G401.6 (cell line): ENCODE measurements around the gene MGST2.
"Not testable (repeated sequence)": the region's sequence is repeated elsewhere in the genome, so short reads cannot be mapped to it uniquely, and the experiment has no call there.

Experiments used
- FAIRE-seq: peaks from 2 replicates; lab custom pipeline; 2012; peaks lifted over from hg19 to GRCh38; lab: Jason Lieb, UNC

MGST2 gene

DNA sequence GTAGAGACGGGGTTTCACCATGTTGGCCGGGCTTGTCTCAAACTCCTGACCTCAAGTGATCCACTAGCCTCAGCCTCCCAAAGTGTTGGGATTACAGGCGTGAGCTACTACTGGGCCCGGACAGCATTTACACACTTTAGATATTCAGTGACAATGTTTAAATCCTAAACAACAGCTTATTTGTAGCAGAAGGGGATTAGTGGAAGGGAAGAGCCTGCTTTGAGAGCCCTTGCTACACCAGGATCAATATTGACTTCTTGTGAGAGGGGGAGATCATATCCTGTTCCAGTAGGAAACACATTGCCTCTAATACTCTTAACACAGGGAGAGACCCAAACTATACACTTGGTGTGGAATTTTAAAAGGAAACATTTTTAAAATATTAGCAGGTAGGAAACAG lies 7.1 kb downstream of the MGST2 start:
- no peak for FAIRE-seq

GRCh38 chr4:139674875-139675550 lies 9.4 kb downstream of the MGST2 start:
- no peak for FAIRE-seq

DNA sequence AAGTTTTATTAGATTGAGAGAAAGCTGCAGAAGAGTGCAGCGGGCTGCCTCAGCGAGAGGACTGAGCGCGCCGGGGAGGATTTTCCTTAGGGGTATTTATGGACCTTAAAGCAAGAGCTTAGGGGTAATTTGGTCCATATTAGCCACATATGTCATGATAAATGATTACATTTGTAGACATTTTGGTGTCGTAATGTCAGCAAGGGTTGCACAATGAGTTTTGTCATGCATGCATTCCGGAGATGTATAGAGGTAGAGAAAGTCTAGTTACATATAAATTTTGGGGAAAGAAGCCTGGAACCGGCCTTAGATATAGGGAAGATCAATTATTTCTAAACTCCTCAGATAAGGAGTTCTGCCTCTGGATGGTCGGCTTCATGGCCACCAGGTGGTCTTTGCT lies 10.0 kb downstream of the MGST2 start:
- FAIRE-seq = no peak

GRCh38 chr4:139676365-139676764 lies 10.7 kb downstream of the MGST2 start:
- FAIRE-seq = no peak

DNA sequence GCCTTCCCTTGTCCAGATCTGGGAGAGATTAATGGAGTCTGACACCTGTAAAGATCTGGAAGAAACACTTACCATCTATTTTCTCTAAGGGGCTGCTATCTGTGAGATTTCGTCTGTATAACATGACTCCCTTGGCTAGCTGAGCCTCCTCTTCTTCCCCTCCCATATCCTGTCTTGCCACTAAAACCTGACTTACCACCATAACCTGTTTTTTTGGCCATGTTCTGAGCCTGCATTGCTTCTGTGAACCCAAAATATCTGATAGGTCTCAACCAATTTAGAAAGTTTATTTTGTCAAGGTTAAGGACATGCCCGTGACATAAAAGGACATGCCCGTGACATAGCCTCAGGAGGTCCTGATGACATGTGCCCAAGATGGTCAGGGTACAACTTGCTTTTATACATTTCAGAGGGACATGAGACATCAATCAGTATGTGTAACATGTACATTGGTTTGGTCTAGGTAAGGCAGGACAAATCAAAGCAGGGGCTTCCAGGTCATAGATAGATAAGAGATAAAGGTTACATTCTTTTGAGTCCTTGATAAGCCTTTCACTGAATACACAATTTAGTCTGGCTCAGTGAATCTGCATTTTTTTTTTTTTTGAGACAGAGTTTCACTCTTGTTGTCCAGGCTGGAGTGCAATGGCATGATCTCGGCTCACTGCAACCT lies 11.4 kb downstream of the MGST2 start:
- no peak for FAIRE-seq

DNA sequence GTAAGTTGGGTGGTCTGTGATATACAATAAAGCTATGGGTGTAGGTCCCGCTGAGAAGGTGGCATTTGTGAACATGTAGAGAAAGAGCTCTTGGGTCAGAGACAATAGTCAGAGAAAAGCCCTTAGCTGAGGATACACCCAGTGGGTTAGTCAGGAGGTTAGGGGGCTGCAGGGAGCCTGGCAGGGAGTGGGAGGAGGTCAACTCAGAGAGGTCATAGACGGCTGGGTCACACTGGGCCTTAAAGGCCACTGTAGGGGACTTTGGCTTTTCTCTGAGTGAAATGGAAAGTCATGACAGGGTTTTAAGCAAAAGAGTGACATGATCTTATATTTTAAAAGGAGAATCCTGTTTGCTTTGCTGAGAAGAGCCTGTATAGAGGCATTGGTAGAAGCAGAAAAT lies 16.7 kb downstream of the MGST2 start:
- FAIRE-seq = no peak

- no peak for FAIRE-seq
Observed at GRCh38 chr4:139682741-139683151, 17.1 kb downstream of the MGST2 start.

- no peak for FAIRE-seq
Observed at GRCh38 chr4:139684351-139684750, 18.7 kb downstream of the MGST2 start.

DNA sequence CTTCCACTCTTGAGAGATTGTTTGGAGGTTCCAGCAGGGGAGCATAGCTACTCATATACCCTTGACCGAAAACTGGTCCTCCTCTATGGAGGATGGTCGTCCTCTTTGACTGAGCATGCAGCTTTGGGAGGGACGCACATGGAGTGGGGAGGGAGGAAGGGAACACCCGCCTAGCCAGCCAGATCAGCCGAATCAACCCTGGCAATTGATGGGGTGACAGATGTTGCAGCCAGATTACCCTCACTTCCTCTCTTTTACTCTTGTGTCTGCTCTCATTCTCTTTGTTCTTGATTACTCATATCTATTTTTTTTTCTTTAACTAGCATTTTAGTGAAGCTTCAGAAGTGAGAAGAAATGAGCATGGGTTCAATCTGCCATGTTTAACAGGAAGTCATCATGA lies 19.6 kb downstream of the MGST2 start:
- FAIRE-seq = no peak

DNA sequence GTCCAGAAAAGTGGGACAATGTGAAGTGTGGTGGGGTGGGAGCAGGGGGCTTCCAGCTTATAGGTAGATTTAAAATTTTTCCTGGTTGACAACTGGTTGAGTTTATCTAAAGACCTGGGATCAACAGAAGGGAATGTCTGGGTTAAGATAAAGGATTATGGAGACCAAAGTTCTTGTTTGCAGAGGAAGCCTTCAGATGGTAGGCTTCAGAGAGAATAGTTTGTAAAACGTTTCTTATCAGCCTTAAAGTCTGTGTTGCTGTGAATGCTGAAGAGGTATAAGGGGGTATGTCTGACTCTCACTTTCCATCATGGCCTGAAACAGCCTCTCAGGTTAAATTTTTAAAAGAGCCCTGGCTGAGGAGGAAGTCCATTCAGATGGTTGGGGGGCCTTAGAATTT lies 20.5 kb downstream of the MGST2 start:
- no peak for FAIRE-seq

DNA sequence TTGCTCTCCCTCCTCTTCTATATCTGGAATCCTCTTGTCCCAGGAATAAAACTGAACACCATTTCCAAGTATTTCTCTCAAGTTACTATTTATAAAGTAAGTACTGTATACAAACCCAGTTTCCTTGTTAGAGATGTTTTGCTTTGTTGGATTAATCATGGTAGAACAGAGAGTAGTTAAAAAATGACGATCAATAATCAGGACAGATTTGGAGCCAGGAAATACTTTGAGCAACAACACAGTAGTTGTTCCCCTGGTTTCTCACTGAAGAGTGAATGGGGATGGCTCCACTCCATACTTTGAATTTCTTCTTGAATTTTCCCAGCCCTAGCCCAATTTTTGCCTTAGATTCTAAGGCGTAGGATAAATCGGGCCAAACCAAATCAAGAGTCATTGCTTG lies 21.4 kb downstream of the MGST2 start:
- no peak for FAIRE-seq

- FAIRE-seq = no peak
Observed at GRCh38 chr4:139689093-139689722, 23.6 kb downstream of the MGST2 start.

DNA sequence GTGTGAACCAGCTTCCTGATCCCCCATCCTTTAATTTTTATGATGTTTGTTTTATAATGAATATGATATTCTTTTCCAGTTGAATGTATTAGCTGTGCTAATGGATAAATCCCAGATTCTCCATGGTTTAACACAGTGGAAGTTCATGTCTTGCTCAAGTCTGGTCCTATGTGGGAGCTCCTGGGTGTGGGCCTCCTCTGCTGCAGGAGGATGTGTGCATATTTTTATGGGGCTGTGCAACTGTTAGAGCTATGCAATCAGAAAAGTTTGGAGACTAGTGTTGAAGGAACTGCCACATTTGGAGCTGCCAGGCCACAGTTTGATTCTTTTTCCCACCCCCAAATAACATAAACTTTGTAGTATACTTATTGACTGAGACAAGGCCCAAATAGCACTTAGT lies 24.8 kb downstream of the MGST2 start:
- FAIRE-seq = no peak

- no peak for FAIRE-seq
Observed at GRCh38 chr4:139692309-139693012, 26.8 kb downstream of the MGST2 start.

DNA sequence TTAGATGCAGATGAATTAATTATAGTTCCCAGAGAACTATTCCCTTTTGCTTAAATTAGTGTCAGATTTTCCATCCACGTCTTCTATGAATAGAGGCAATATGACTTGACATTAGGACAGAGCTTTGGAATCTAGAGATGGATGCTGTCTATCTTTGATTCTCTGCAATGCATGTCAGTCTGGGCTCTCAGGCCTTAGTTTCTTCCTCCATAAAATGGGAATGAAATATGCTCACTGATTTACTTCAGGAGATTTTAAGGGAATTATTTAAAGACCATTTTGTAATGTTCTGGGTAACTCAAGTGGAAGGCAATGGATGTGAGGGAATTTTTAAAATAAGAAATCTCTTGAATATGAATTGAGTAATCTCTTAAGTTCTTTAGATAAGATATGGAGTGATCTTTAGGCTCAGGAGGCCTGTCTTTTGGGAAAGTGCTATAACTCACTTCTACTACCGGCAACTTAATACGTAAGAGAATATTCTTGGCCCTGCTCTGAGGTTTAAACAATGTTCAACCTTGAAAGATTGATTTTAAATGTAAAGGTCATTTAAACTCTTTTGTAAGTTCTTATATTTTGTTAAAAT lies 29.0 kb downstream of the MGST2 start:
- no peak for FAIRE-seq

DNA sequence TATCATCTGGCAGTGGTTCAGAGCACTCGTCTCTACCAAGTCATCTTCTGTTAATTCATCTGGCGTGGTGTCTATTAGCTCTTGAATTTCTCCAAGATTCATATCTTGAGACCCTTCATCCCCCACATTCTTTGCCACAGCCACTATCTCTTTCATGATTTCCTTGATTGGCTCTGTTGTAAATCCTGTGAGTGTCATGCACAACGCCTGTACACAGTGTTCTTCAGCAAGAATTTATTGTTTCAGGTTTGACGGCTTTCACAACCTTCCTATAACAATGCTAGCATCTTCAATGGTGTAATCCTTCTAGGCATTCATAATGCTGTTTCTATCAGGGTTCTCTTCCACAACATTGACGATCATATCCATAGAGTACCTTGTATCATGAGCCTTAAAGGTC lies 30.9 kb downstream of the MGST2 start:
- no peak for FAIRE-seq

GRCh38 chr4:139698167-139698925 lies 32.7 kb downstream of the MGST2 start:
- FAIRE-seq = not testable (repeated sequence)

DNA sequence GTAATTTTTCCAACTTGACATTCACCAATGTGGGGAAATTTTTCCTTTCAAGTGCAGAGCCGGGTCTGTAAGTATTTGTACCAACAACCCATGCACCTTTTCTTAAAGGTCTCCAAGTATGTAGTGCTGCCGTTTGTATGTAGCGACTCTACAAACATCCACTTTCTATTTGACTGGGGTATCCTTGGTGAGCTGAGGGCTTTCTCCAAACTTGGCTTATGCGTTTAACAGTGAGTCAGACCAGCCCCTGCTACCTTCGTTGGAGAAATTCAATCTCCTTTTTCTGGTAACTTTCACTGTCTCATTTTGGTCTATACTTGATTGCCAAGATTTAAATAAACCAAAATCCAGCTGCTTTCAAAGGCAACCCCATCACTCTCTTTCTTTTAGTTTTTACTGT lies 34.9 kb downstream of the MGST2 start:
- no peak for FAIRE-seq

GRCh38 chr4:139704915-139705485 lies 39.4 kb downstream of the MGST2 start:
- FAIRE-seq = no peak

DNA sequence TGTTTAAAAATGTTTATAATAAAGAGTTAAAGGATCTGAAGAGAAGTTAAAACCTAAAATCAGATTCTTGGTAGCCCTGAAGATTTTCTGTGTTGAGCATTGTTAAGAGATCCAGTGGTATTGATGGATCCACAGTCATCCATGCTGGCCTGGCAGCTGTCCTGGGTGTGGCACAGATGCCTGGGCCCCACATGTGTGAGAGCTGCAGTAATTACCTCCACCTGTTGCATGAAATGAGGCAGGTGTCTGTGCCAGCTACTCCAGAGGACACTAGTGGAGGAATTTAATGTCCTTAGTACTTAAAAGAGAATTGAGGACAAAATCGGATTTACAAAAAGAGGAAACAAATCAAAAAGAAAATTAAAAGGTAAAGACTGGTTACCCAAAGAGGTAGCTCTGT lies 44.0 kb downstream of the MGST2 start:
- FAIRE-seq = no peak

DNA sequence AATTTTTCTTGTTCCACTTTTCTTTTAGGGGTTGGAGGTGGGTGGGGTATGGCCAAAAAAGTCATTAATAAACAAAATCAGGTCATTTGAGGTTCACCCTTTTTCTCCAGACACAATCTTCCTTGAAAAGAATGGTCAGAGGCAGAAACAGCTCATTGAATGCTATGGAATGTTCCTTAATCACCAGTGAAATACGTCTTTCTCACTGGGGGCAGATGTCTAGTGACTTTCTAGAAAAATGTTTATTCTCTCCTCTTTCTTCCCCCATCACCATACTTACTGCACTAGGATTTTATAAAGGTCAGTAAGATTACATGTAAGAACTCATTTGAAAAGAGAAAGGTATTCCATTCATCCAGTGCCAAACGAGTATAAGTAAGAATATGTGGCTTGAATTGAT lies 44.5 kb downstream of the MGST2 start:
- FAIRE-seq = no peak

DNA sequence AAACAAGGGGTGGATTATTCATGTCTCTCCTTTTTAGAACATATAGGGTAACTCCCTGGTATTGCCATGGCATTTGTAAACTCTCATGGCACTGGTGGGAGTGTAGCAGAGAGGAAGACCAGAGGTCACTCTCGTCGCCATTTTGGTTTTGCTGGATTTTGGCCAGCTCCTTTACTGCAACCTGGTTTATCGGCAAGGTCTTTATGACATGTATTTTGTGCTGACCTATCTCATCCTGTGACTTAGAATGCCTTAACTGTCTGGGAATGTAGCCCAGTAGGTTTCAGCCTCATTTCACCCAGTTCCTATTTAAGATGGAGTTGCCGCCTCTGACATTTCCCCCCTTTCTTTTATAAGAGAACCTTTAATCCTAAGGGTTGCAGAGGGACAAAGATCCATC lies 45.8 kb downstream of the MGST2 start:
- no peak for FAIRE-seq
